HG03378 (cell line): Measurements from ENCODE around the gene EPHA8.

Source experiments
- ATAC-seq: cut with Tn5 transposase; IDR thresholded peaks from one replicate; pipeline ENCODE4 v1.9.1; 2021; ENCODE audit warnings: mild to moderate bottlenecking, moderate library complexity; ENCODE audit not compliant: unreplicated experiment

The EPHA8 gene

DNA sequence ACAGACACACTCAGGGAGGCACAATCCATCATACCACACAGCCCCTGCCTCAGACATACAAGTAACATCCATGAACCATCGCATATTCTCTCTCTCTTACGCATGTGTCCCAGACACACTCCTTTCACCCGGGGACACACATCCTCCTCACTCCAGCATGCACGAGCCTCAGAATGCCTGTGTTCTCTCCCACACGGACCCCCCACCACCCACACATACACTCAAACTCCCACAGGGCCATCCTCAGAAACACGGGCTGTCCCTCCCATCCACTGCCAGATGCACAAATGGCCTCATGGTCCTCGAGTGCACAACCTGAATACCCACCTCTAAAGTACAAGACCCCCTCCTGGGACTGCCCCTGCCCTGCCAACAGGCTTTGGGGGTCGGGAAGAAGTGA, 78.0 kb downstream of the EPHA8 start:
- no peak for ATAC-seq

DNA sequence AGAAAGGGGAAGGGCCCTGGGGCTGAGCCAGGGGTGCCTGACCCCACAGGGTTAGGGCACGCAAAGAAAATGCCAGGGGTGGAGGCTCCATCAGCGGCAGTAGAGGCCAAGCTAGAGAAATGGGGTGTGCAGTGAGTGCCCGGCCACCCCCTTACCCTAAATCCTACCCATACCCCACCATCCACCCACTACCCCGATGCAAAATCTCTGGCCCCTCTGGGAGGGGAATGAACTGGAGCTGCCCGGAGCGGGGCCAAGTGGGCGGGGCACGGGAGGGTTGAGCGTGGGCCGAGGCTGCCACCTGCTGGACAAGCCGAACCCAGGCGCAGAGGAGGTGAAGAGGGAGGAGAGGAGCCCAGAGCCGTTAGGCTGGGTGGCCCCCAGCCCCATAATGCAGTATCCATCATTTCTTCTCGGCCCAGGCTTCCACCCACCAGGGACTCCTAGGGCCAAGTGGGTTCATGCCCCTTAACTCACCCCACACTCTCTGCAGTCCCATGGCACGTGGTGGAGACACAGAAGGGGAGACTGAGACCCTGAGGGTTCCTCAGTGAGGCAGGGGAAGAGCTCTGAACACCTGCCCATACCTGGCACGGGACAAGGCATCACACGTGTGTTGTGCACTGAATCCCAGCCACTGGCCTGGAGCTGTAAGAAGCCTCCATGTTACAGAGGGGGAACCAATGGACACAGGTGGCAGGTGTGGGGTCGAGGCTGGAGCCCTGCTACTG, 78.8 kb downstream of the EPHA8 start:
- no peak for ATAC-seq

DNA sequence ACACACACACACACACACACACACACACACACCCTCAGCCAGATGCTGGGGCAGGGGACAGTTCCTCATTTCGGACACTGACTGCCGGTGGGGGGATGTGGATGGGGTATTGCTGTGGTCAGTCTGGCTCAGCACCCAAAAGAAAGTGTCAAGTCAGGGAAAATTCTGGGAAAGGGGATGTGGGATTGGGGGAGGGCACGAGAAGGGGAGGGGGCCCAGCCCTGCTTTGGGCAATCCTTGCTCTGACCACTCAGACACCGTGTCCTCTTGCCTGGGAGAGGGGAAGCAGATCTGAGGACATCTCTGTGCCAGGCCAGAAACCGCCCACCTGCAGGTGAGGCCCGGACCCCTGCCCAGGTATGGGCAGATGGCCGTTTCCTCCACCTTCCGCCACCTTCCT, 80.1 kb downstream of the EPHA8 start, which contains the start of gene C1QC:
C1QC (plus strand) TSS at position 253 of the 400 bp plus-strand sequence. CDS start 391 bp downstream, outside the sequence.
- no peak for ATAC-seq

DNA sequence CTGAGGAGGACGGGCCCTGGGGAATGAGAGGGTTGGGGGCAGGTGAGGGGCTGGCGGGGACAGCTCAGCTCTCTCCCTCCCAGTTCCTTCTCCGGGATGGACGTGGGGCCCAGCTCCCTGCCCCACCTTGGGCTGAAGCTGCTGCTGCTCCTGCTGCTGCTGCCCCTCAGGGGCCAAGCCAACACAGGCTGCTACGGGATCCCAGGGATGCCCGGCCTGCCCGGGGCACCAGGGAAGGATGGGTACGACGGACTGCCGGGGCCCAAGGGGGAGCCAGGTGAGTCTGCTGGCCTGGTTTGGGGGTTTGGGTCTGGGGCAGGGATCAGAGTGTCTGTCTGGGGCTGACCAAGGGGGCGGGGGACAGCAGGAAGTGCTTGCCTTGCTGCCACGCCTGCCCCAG, 80.6 kb downstream of the EPHA8 start:
- ATAC-seq: no peak

DNA sequence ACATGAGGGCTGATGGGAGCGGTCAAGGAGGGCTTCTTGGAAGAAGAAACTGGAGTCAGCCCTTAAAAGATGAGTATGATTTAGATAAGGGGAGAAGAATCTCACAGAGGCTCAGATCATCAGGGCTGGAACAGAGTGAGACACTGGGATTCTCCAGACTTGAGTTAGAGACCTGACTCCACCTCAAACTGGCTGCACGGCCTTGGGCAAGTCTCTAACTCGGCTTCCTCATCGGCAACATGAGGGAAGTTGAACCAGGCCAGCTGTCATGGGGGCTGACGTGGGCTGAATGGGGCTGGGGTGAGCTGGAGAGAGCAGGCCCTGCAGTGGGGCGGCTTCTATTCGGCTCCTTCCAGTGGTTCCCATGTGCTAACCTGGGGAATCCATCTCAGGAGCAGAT, 82.6 kb downstream of the EPHA8 start:
- ATAC-seq: no peak

DNA sequence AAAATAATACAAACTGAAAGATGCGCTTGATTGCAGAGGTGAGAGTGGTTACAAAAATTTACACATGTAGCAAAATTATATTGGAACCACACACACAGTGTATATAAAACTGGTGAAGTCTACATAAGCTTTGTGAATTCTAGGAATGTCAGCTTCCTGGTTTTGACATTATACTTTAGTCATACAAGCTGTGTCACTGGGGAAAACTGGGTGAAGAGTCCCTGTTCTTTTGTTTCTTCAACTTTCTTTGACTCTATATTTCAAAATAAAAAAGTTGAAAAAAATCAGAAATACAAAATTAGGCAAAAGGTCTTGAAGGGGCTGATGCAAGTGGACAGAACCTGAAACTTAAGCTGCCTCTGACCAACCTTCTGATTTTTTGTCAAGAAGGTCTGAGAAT, 83.1 kb downstream of the EPHA8 start:
- ATAC-seq: no peak

DNA sequence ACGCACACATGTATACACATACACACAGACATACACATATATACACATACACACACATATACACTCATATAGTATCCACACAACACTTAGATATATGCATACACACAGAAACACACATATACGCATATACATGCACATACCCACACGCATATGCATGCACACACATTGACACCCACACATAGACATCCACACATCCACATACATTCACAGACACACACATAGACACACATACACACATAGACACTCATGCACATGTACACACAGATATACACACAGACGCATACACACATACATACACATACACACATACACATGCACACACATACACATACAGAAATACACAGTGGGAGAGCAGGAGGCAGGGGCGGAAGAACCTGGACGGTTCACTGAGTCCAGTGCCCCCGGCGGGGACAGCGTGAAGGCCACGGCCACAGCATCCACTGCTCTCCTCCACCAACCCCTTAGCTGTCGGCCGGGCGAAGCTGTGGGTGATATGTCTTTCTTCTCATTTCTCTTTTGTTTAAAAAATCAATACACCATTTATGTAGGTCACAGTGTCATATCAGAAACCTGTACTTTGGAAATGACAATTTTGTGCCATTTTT, 86.9 kb downstream of the EPHA8 start:
- ATAC-seq: no peak

DNA sequence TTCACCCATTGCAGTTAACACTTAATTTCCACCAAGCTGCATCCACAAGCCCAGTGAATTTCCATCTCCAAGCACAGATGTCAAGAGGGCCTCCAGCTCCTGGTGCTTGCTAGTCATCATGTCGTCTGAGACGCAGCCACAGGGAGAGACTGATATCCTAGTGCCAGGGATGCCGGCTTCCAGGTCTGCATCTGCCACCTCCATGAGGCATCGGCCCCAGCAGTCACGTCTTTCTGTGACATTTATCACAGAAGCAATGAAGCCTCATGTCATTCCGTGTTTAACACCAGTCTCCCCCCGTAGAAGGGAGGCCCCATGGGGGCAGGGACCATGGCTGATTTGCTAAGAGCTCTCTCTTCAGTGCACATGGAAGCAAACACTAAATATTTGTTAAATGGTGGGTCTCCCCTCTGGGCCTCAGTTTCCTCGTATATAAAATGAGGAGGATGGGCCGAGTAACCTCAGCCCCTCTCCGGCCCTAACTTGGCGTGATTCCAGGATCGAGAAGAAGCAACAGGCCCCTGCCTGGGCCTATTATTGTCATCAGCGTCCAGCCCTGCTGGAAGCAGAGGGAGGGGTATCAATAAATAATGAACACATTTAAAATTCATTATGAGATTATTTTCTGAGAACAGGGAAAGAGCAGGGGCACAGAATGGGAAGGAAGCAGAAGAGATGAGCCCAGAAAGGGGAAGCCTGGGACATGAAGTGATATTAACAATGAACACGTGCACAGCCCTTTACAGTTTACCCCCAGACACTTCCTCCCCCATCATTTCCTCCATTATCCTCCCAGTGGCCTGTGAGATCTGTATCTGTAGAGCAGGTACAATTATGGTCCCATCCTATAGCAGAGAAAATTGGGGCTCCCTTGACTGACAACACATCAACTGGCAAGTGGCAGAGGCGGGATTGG, 88.9 kb downstream of the EPHA8 start:
- ATAC-seq: no peak

DNA sequence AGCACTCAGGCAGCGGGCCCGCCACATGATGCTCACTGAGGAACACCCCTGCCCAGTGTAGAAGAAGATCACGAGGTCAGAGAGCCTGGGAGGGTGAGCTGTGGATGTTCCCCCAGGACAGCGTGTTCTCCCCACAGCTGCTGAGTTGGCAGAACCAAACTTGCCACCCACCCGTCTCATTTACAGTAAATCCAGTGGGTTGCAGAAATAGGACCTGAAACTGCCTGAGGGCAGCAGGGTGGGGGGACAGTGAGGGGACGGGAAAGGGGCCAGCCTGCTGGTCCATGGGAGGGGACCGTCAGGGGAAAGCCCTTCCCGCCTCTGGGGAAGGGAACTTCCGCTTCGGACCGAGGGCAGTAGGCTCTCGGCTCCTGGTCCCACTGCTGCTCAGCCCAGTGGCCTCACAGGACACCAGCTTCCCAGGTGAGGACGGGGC, 89.6 kb downstream of the EPHA8 start, which contains the start of gene C1QB:
C1QB (plus strand) TSS at position 356 of the 436 bp plus-strand sequence. CDS start 6,227 bp downstream, outside the sequence.
- ATAC-seq: no peak
